ENCODE data around the gene TIMM44. TPM values are rescaled to one million over a fixed set of nuclear protein-coding genes. Genes with fewer than 3 reads are reported as not detected.

The TIMM44 gene
- polyA plus RNA-seq, 1 donor (not counting 4 experiments of a cell fraction or from before 2014, with no cell fraction given), result 34.8 TPM

- no peak for DNase-seq (ENCODE audit: low read depth, low spot score)
- peak; percentile 43 for FAIRE-seq
- Histone ChIP-seq H3K36me3 (ENCODE audit: control insufficient read depth in 2 of 2, extremely low read depth in 1 of 2, insufficient read depth in 2 of 2, low read length in 2 of 2) (peaks cover 26 to 27% of the 10 kb centered on the region in 2 experiments), H3K4me2 (ENCODE audit: control insufficient read depth, extremely low read depth, insufficient read depth, low read depth, low read length) (peak overlapping the region; percentile 55), H4K20me1 (ENCODE audit: control insufficient read depth, extremely low read depth, insufficient read depth, low read length) (no peaks in the 10 kb centered on the region), H3K9ac (ENCODE audit: control insufficient read depth, extremely low read depth, insufficient read depth, low read length) (peak overlapping the region; percentile 79), H2AFZ (ENCODE audit: control insufficient read depth, low read length) (no peak overlapping the region), H3K27me3 (ENCODE audit: control insufficient read depth, extremely low read depth, insufficient read depth, low read length) (no peaks in the 10 kb centered on the region), H3K9me3 (ENCODE audit: control insufficient read depth, low read depth, low read length) (no peaks in the 10 kb centered on the region), H3K9me1 (ENCODE audit: control insufficient read depth, extremely low read depth, insufficient read depth, low read length) (peaks cover 3% of the 10 kb centered on the region), H3K4me3 (ENCODE audit: control insufficient read depth in 2 of 3, extremely low read depth in 1 of 3, insufficient read depth in 2 of 3, low read depth in 1 of 3, low read length in 3 of 3) (peak overlapping the region in 1 of 3 experiments; percentile 11), H3K79me2 (ENCODE audit: control insufficient read depth, insufficient read depth, low read length) (no peaks in the 10 kb centered on the region), H3K4me1 (ENCODE audit: control insufficient read depth, extremely low read depth, insufficient read depth, low read length) (peaks cover 27% of the 10 kb centered on the region), H3K27ac (ENCODE audit: control insufficient read depth, insufficient read depth, low read length) (peak overlapping the region; percentile 92)
- TF ChIP-seq EZH2 (IDR thresholded peaks at IDR 0.05; ENCODE audit: low read length), result no peak
- TF ChIP-seq, protein P1, sequence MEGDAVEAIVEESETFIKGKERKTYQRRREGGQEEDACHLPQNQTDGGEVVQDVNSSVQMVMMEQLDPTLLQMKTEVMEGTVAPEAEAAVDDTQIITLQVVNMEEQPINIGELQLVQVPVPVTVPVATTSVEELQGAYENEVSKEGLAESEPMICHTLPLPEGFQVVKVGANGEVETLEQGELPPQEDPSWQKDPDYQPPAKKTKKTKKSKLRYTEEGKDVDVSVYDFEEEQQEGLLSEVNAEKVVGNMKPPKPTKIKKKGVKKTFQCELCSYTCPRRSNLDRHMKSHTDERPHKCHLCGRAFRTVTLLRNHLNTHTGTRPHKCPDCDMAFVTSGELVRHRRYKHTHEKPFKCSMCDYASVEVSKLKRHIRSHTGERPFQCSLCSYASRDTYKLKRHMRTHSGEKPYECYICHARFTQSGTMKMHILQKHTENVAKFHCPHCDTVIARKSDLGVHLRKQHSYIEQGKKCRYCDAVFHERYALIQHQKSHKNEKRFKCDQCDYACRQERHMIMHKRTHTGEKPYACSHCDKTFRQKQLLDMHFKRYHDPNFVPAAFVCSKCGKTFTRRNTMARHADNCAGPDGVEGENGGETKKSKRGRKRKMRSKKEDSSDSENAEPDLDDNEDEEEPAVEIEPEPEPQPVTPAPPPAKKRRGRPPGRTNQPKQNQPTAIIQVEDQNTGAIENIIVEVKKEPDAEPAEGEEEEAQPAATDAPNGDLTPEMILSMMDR (optimal IDR thresholded peaks at IDR 0.05 in 1 of 3, IDR thresholded peaks at IDR 0.05 in 1 of 3, conservative IDR thresholded peaks at IDR 0.05 in 1 of 3; ENCODE audit: extremely low read depth in 1 of 3, insufficient read depth in 2 of 3, low read length in 3 of 3), result peak; percentile 47 to 63 (median 50)
- dilution Hi-C loops (cut with MboI; ENCODE audit: extremely low pct_ligation_motif_present, low sequenced_read_pairs), result no loop called here
Measured at GRCh38 chr19:7928741-7929701, 14.4 kb downstream of the TIMM44 start.

- no peaks in the 10 kb centered on the region for H4K20me1 ChIP-seq (ENCODE audit: control insufficient read depth, extremely low read depth, insufficient read depth, low read length)
- no peak overlapping the region for H2AFZ ChIP-seq (ENCODE audit: control insufficient read depth, low read length)
- no peak overlapping the region for H3K4me3 ChIP-seq (ENCODE audit: control insufficient read depth in 2 of 3, extremely low read depth in 1 of 3, insufficient read depth in 2 of 3, low read depth in 1 of 3, low read length in 3 of 3)
- no peaks in the 10 kb centered on the region for H3K79me2 ChIP-seq (ENCODE audit: control insufficient read depth, insufficient read depth, low read length)
- no peaks in the 10 kb centered on the region for H3K27me3 ChIP-seq (ENCODE audit: control insufficient read depth, extremely low read depth, insufficient read depth, low read length)
- H3K36me3 ChIP-seq (ENCODE audit: control insufficient read depth in 2 of 2, extremely low read depth in 1 of 2, insufficient read depth in 2 of 2, low read length in 2 of 2), result peaks cover 20 to 23% of the 10 kb centered on the region in 2 experiments
- H3K4me1 ChIP-seq (ENCODE audit: control insufficient read depth, extremely low read depth, insufficient read depth, low read length), result peaks cover 27% of the 10 kb centered on the region
- TF ChIP-seq, protein P1 (optimal IDR thresholded peaks at IDR 0.05 in 1 of 3, IDR thresholded peaks at IDR 0.05 in 1 of 3, conservative IDR thresholded peaks at IDR 0.05 in 1 of 3; ENCODE audit: extremely low read depth in 1 of 3, insufficient read depth in 2 of 3, low read length in 3 of 3), result no peak
- TF ChIP-seq EZH2 (IDR thresholded peaks at IDR 0.05; ENCODE audit: low read length), result no peak
- H3K9ac ChIP-seq (ENCODE audit: control insufficient read depth, extremely low read depth, insufficient read depth, low read length), result peak overlapping the region; percentile 79
- H3K27ac ChIP-seq (ENCODE audit: control insufficient read depth, insufficient read depth, low read length), result peak overlapping the region; percentile 92
- FAIRE-seq (no peak), DNase-seq (ENCODE audit: low read depth, low spot score) (no peak)
- dilution Hi-C loops (cut with MboI; ENCODE audit: extremely low pct_ligation_motif_present, low sequenced_read_pairs), result no loop called here
- peaks cover 3% of the 10 kb centered on the region for H3K9me1 ChIP-seq (ENCODE audit: control insufficient read depth, extremely low read depth, insufficient read depth, low read length)
- H3K9me3 ChIP-seq (ENCODE audit: control insufficient read depth, low read depth, low read length), result no peaks in the 10 kb centered on the region
- peak overlapping the region; percentile 55 for H3K4me2 ChIP-seq (ENCODE audit: control insufficient read depth, extremely low read depth, insufficient read depth, low read depth, low read length)
Measured at GRCh38 chr19:7928334-7928706, 15.1 kb downstream of the TIMM44 start.
